ENCODE data around the gene COL23A1. TPM values are rescaled to one million over a fixed set of nuclear protein-coding genes. Genes with fewer than 3 reads are reported as not detected.

The COL23A1 gene
- total RNA-seq, 2 experiments from 2014 or later = 0.11 TPM; not detected in 1

GRCh38 chr5:178467205-178467567 is 123.0 kb downstream of the COL23A1 start:
- TF ChIP-seq CTCF (IDR thresholded peaks at IDR 0.05) = no peak
- Mint-ChIP-seq H3K36me3 (ENCODE audit: low read depth) (no peaks in the 10 kb centered on the region), H3K27ac (no peak overlapping the region), H3K27me3 (no peaks in the 10 kb centered on the region), H3K4me3 (no peak overlapping the region), H3K9me3 (no peaks in the 10 kb centered on the region), H3K4me1 (ENCODE audit: low read depth) (no peaks in the 10 kb centered on the region)
- intact Hi-C loops (cut with micrococcal nuclease) = no loop called here
- ATAC-seq = no peak
- CTCF ChIA-PET = interaction anchor here (0.8 kb wide), 1 partner anchor 21 kb away, joined by 3 read pairs; no protein-coding TSS in a partner anchor
- no peak for DNase-seq
- POLR2A ChIA-PET = interaction anchor here (0.7 kb wide), 1 partner anchor 114 kb away, joined by 3 read pairs; no protein-coding TSS in a partner anchor

DNA sequence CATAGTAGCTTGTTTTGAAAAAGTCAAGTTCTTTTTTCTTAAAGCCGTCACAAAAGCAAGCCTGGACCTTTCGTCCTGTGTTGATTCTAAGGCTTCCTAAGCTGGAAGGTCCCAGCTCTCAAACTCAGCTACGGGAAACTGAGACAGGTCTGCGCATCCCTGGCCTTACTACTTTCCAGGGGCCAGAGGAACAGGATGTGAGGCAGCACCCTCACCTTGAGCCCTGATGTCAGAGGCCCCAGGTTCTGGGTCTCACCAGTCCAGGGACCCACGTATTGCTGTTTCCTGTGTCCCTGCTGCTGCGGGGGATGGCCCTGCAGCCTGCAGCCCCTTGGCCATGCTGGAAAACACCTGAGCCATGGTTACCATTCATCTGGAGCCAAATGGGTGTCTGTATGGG is 123.9 kb downstream of the COL23A1 start:
- H3K36me3 Mint-ChIP-seq (ENCODE audit: low read depth) = no peaks in the 10 kb centered on the region
- intact Hi-C loops (cut with micrococcal nuclease) = no loop called here

DNA sequence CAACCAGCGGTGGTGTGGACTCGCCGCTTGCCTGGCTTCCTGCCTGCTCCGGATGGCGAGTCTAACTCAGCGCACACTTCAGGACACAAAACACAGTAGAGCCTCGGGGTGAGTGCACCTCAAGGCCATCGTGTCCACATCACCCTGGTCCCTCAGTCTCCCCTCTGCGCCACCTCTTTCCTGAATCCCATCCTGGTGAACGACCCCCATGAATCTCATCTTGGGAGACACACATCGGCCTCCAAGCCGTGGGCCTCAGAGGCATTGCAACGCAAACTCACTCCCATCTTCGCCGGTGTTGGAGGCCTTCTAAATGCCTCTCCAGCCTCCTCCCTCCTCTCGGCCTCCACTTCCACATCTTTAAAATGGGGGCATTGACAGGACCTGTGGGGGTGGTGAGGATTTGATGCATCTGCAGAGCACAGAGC is 124.3 kb downstream of the COL23A1 start:
- no peak for DNase-seq
- Mint-ChIP-seq H3K9me3 (no peaks in the 10 kb centered on the region), H3K4me1 (ENCODE audit: low read depth) (no peaks in the 10 kb centered on the region), H3K27ac (no peak overlapping the region), H3K27me3 (no peaks in the 10 kb centered on the region), H3K4me3 (no peak overlapping the region), H3K36me3 (ENCODE audit: low read depth) (no peaks in the 10 kb centered on the region)
- intact Hi-C loops (cut with micrococcal nuclease) = no loop called here
- ChIA-PET CTCF (no interaction called here), POLR2A (no interaction called here)
- TF ChIP-seq CTCF (IDR thresholded peaks at IDR 0.05) = no peak
- ATAC-seq = no peak

More for the DNA sequence above, 123.9 kb downstream of the COL23A1 start:
- Mint-ChIP-seq H3K27me3 (no peaks in the 10 kb centered on the region), H3K4me1 (ENCODE audit: low read depth) (no peaks in the 10 kb centered on the region), H3K4me3 (no peak overlapping the region), H3K27ac (no peak overlapping the region), H3K9me3 (no peaks in the 10 kb centered on the region)
- ChIA-PET POLR2A (no interaction called here), CTCF (no interaction called here)
- DNase-seq (no peak), ATAC-seq (no peak)
- no peak for TF ChIP-seq CTCF (IDR thresholded peaks at IDR 0.05)

- Mint-ChIP-seq H3K36me3 (ENCODE audit: low read depth) (no peaks in the 10 kb centered on the region), H3K9me3 (no peaks in the 10 kb centered on the region), H3K27ac (no peak overlapping the region), H3K4me3 (no peak overlapping the region), H3K27me3 (no peaks in the 10 kb centered on the region), H3K4me1 (ENCODE audit: low read depth) (no peaks in the 10 kb centered on the region)
- ChIA-PET CTCF (no interaction called here), POLR2A (no interaction called here)
- ATAC-seq (no peak), DNase-seq (no peak)
- no peak for TF ChIP-seq CTCF (IDR thresholded peaks at IDR 0.05)
- intact Hi-C loops (cut with micrococcal nuclease) = no loop called here
Measured at GRCh38 chr5:178465228-178465860, 124.8 kb downstream of the COL23A1 start.

- H3K4me3 Mint-ChIP-seq = no peak overlapping the region
- H3K27ac Mint-ChIP-seq = no peak overlapping the region
- intact Hi-C loops (cut with micrococcal nuclease) = no loop called here
- no peak for TF ChIP-seq CTCF (IDR thresholded peaks at IDR 0.05)
- ChIA-PET CTCF (no interaction called here), POLR2A (no interaction called here)
- ATAC-seq = no peak
- no peaks in the 10 kb centered on the region for H3K27me3 Mint-ChIP-seq
- H3K9me3 Mint-ChIP-seq = no peaks in the 10 kb centered on the region
- no peak for DNase-seq
- no peaks in the 10 kb centered on the region for H3K4me1 Mint-ChIP-seq (ENCODE audit: low read depth)
- H3K36me3 Mint-ChIP-seq (ENCODE audit: low read depth) = no peaks in the 10 kb centered on the region
Measured at GRCh38 chr5:178464431-178465048, 125.7 kb downstream of the COL23A1 start.
